AG04449 (cell line): ENCODE results near the gene PRKCE.

Experiments
- CTCF ChIA-PET: fragments of 350-600 bp; formaldehyde crosslinking; extraction: SDS; loops from one replicate; lab custom pipeline; 2021; ENCODE audit warnings: antibody characterized with exemption; lab: Yijun Ruan, JAX
- POLR2A ChIA-PET: fragments of 400-600, 350-600 bp; formaldehyde crosslinking; extraction: SDS; loops from one replicate; lab custom pipeline; 2020; ENCODE audit warnings: antibody characterized with exemption, inconsistent platforms; lab: Yijun Ruan, JAX
- DNase-seq: peaks from one replicate; pipeline ENCODE4 v3.0.0-alpha.2; 2010; ENCODE audit warnings: low read depth, low spot score
- H3K4me3 ChIP-seq: 2 replicates; pipeline ENCODE4 v1.5.1; 2011; ENCODE audit warnings: low read depth, mild to moderate bottlenecking, control low read depth, low read length
- TF ChIP-seq, protein P1 (sequence below): IDR thresholded peaks from one replicate; pipeline ENCODE4 v1.5.1; 2011; ENCODE audit warnings: mild to moderate bottlenecking, moderate library complexity, low read length, control low read depth, inconsistent platforms; ENCODE audit not compliant: insufficient read depth; ENCODE audit errors: missing control alignments

PRKCE gene

DNA sequence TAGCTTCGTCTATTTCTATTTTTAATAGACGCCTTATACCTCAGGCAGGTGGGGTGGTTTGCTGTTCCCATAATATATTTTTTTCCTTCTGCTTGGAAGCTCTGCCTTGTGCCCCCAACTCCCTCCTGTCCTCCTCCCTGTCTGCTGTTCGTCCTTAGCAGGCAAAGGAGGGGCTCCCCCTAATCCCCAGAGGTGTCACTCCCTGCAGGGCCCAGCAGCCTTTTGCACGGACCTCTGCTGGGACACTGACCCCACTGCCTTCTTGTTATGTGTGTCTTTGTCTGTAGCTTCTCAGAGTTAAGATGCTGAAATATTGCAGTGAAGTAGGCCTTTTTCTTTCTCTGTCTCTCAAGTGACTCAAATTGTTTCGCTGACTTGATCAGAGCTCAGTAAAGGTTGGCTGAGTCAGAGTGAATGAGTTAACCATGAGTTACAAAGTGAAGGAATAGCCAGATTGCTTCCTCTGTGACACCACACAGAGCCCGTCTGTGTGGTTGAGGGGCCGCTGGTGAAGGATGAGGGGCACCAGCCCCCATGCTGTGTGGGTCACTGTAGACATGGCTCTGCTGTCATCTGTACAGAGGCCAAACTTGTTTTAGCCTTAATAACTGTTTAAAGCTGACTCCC lies 47.7 kb downstream of the PRKCE start:
- peak; percentile 19 for DNase-seq
- H3K4me3 ChIP-seq, result no peak overlapping the region
- ChIA-PET POLR2A (interaction anchor here (0.6 to 0.7 kb wide), 4 partner anchors 31 to 882 kb away, joined by 3 read pairs; no protein-coding TSS in a partner anchor), CTCF (interaction anchor here (0.7 to 1.6 kb wide), 3 partner anchors 91 to 236 kb away, joined by 3 to 4 read pairs (median 4); no protein-coding TSS in a partner anchor)
- TF ChIP-seq, protein P1, sequence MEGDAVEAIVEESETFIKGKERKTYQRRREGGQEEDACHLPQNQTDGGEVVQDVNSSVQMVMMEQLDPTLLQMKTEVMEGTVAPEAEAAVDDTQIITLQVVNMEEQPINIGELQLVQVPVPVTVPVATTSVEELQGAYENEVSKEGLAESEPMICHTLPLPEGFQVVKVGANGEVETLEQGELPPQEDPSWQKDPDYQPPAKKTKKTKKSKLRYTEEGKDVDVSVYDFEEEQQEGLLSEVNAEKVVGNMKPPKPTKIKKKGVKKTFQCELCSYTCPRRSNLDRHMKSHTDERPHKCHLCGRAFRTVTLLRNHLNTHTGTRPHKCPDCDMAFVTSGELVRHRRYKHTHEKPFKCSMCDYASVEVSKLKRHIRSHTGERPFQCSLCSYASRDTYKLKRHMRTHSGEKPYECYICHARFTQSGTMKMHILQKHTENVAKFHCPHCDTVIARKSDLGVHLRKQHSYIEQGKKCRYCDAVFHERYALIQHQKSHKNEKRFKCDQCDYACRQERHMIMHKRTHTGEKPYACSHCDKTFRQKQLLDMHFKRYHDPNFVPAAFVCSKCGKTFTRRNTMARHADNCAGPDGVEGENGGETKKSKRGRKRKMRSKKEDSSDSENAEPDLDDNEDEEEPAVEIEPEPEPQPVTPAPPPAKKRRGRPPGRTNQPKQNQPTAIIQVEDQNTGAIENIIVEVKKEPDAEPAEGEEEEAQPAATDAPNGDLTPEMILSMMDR, result no peak

DNA sequence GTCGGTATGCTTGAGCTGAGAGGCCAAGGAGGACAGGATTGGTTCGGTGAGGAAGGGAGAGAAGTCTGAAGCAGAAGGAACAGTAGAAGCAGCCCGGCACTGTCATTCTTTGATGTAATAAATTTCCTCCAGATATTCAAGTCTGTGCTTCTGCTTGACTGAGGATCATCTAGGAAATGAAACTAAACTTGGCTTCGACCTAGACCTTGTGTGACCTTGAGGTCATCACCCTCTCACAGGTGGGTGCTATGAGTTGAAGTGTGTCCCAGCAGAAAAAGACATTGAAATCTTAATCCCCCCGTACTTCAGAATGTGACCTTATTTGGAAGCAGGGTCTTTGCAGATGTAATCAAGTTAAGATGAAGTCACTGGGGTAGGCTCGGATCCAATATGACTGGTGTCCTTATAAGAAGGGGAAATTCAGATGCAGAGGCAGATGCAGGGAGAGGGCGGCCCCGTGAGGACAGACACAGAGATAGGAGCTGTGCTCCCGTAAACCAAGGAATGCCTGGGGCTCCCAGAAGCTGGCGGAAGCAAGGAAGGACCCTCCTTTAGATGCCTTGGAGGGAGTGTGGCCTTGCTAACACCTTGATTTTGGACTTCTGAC lies 49.0 kb downstream of the PRKCE start:
- POLR2A ChIA-PET, result no interaction called here
- TF ChIP-seq, protein P1, result no peak
- DNase-seq, result no peak
- CTCF ChIA-PET, result no interaction called here
- no peak overlapping the region for H3K4me3 ChIP-seq

DNA sequence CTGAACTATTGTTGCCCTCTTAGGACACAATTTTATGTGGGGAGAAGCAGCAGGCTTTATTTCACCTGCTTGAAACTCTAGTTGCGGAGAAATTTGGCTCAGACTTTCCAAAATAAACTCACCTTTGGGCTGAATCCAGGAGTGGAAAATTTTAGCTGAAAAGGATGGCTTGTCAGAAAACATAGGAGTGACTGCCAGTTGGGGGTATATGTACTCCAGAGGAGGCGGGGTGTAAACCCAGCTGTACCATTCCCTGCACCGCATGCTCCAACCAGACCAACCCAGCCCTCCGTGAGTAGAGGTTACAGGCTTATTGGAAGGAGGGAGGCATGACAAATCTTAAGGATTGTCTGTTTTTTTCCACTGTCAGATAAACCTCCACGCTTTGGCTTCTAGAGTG lies 53.8 kb downstream of the PRKCE start:
- CTCF ChIA-PET, result interaction anchor here (0.7 kb wide), 1 partner anchor 231 kb away, joined by 3 read pairs; no protein-coding TSS in a partner anchor
- TF ChIP-seq, protein P1, result no peak
- no peak overlapping the region for H3K4me3 ChIP-seq
- no peak for DNase-seq
- POLR2A ChIA-PET, result no interaction called here

DNA sequence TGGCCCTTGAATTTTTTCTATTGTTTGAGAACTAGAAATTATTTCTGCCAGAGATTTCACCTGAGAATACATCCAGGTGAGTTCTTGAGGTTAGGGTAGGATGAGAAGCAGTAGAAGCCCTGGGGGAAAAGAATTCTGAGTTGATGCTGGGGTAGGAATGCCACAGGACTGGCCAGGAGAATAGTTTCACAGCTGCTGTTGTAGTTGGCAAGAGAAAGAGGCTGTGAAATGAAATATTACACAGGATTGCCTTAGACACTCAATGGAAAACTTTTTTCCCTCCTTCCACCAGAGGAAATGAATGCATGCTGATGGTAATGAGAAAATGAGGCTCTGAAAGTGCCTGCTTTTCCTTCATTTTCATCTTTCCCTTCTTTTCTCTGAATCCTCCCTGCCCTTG lies 54.6 kb downstream of the PRKCE start:
- ChIA-PET CTCF (no interaction called here), POLR2A (no interaction called here)
- DNase-seq, result peak; percentile 19
- TF ChIP-seq, protein P1, result no peak
- H3K4me3 ChIP-seq, result no peak overlapping the region

DNA sequence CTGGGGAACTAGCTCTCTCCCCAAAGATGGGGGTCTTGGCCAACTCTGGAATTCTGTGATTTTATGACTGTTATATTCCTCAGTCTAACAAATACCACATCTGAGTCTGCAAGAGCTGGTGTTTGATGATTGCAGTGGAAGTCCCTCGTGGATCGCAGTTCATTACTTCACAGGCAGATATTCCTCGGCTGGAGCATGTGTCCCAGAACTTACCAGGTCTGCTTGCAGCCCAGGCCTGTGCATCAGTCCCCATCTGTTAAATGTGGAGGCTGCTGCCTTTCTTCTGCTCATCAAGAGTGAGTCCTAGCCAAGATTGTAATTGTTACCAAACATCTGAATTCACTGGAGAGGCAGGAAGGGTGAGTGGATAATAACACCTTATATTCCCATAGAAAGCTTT lies 55.5 kb downstream of the PRKCE start:
- ChIA-PET CTCF (interaction anchor here (1.2 to 1.9 kb wide), 3 partner anchors 13 to 72 kb away, joined by 3 to 4 read pairs (median 4); no protein-coding TSS in a partner anchor), POLR2A (no interaction called here)
- DNase-seq, result no peak
- no peak overlapping the region for H3K4me3 ChIP-seq
- TF ChIP-seq, protein P1, result no peak

DNA sequence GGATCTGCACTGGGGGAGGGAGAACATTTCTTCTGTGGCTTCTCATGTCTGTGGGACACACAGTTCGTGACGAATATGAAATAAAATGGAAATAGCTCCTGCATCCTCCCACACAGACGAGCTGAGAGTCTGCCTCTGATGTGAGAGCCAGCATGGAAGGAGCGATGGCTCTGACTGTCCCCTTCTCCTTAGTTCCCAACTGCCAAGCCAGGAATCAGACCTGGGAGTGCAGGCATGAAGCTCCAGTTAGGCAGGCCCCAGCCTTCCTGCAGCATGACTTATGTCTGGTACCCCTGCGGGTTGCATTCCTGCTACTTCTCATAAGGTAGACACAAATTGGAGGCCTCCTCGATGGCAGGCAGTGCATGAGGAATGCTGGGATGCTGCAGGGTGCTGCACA lies 56.2 kb downstream of the PRKCE start:
- no peak for DNase-seq
- POLR2A ChIA-PET, result no interaction called here
- TF ChIP-seq, protein P1, result no peak
- CTCF ChIA-PET, result interaction anchor here (1.2 to 1.9 kb wide), 3 partner anchors 12 to 71 kb away, joined by 3 to 4 read pairs (median 4); no protein-coding TSS in a partner anchor
- H3K4me3 ChIP-seq, result no peak overlapping the region
